Ishikawa (cell line): ENCODE results near the gene POLR3C.

Experiments used
- EGR1 ChIP-seq: IDR thresholded peaks from 2 replicates; pipeline ENCODE4 v1.6.1; 2012
- MAX ChIP-seq: IDR thresholded peaks from 2 replicates; pipeline ENCODE4 v1.6.1; 2012
- RAD21 ChIP-seq: IDR thresholded peaks from 2 replicates; pipeline ENCODE4 v1.6.1; 2012; ENCODE audit warnings: low read depth
- TEAD4 ChIP-seq: IDR thresholded peaks from 2 replicates; pipeline ENCODE4 v1.6.1; 2012
- YY1 ChIP-seq: IDR thresholded peaks from 2 replicates; pipeline ENCODE4 v1.6.1; 2012; ENCODE audit warnings: low read depth

GRCh38 chr1:145795257-145795881 lies 28.6 kb upstream of the POLR3C start:
- TF ChIP-seq RAD21 (no peak), EGR1 (no peak), MAX (no peak), YY1 (no peak), TEAD4 (no peak)
